ENCODE measurements around the gene PACS1.

Gene PACS1

DNA sequence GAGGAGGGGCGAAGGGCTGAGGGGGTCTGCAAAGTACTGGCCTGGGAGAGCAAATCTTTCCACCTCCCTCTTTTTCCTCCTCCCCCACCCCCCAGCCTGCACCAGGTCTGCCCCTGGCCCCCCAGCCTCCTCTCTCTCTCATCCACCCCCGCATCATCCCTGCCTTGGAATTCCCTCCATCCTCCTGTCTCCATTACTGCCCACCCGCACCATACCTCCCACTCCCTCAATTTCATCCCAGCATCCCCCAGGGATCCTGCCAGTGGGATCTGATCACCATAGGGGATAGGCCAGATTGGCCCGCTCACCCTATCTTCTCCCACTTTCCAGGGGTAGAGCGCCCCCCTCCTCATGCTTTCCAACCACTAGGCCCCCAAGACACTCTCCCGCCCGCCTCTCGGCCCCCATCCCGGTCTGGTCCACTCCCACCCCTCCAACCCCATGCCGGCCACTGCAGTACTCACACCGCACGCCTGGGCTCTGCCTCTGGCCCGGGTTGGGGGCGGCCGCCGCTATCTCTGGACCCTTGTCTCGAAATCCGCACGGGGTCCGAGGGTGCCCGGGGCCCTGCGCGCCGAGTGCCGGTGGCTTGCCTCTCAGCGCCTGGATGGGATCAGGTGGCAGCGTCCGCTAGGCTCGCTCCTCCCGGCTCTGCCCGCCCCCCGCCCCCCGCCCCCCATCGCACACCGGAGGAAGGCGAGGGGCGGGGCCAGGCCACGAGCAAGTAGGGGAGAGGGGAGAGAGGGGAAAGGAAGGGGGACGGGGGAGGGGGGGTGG lies 21.3 kb upstream of the PACS1 start, which contains the start of gene GAL3ST3:
TSS of gene GAL3ST3 (minus strand) at position 615 of the 777 bp plus-strand sequence. CDS start 3,746 bp downstream, outside the sequence.
- DNase-seq (ENCODE audit: insufficient read length, low spot score): no peak
- FAIRE-seq: no peak

DNA sequence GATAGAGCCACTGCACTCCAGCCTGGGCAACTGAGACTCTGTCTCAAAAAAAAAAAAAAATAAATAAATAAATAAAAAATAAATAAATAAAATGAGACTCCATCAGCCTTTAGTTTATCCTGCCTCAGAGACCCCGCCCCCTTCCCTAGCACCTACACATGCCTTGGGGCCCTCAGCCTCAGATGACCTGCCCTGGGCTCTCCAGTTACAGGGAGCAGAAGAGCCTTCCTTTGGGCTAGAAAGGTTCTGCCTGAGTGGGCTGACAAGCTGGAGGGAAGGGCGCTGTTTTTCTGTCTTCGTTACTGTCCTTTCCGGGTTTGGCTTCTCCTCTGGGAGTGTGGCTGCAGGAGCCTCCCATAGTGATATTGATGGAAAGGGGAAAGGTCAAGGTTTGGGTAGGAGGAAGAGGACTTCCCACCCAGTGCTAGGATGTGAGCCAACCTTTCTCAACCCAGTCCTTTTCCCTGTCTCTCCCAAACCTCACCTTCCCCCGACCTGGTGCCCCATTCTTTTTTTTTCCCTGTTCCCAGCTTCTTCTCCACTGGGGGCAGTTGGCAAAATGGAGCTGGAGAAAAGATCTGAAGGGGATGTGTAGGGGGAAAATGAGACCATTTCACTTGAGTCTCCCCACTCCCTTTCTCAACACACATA lies 19.4 kb upstream of the PACS1 start:
- no peak for DNase-seq (ENCODE audit: insufficient read length, low spot score)
- peak; percentile 60 for FAIRE-seq

DNA sequence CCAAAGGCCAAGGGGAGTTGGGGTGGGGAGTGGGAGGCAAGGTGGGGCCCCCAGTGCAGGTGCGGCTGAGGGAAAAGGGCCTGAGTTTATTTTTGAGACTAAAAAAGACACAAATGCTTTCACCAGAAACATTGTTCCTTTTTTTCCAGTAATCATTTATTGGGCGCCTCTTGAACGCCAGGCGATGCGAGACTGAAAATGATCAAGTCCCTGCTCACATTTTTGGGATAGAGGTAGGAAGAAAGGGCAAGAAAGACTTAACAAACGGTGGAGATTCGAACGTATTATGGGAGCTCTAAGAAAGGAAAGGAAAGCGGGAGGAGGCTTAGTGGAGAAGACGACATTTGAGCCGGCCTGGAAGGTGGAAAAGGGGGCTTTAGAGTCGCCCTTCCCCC lies 18.7 kb upstream of the PACS1 start:
- DNase-seq (ENCODE audit: insufficient read length, low spot score) (no peak), FAIRE-seq (no peak)

GRCh38 chr11:66051766-66052663 lies 18.1 kb upstream of the PACS1 start, which contains the start of gene SF3B2:
Gene SF3B2 (plus strand): TSS chr11:66052364. CDS start chr11:66052385, 21 bp downstream.
- peak; percentile 100 for FAIRE-seq
- peak; percentile 100 for DNase-seq (ENCODE audit: insufficient read length, low spot score)

- FAIRE-seq: no peak
- no peak for DNase-seq (ENCODE audit: insufficient read length, low spot score)
These were observed 17.4 kb upstream of the PACS1 start for GRCh38 chr11:66052664-66052982.

GRCh38 chr11:66055021-66055420 lies 15.1 kb upstream of the PACS1 start:
- no peak for FAIRE-seq
- DNase-seq (ENCODE audit: insufficient read length, low spot score): no peak

GRCh38 chr11:66056501-66056900 lies 13.6 kb upstream of the PACS1 start:
- FAIRE-seq (no peak), DNase-seq (ENCODE audit: insufficient read length, low spot score) (no peak)

DNA sequence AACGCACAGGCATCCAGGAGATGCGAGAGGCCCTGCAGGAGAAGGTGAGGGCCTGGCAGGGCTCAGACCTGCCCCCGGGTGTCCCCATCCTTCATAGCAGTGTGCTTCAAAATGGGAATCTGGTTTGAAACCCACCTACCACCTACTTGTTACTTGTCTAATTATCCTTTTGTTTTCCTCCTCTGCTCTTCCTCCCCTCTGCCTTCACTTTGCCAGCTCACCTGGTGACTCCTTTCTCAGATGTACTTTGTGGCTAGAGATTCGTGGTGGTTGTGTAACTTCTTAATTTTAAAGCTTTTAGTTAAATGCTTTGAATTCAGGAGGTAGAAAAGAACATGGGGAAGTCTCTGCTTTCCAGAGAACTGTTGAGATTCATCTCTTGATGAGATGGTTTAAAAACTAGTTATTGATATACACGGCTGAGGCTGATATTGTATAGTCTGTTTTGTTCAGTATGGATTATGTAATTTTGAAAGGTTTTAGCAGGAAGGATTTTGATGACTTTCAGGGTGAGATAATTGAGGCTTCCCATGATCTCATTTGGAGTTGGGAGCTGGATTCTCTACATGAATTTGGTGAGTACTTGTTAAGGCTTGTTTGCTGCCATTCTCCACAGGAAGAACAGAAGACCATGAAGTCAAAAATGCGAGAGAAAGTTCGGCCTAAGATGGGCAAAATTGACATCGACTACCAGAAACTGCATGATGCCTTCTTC lies 9.9 kb upstream of the PACS1 start:
- DNase-seq (ENCODE audit: insufficient read length, low spot score): no peak
- no peak for FAIRE-seq

DNA sequence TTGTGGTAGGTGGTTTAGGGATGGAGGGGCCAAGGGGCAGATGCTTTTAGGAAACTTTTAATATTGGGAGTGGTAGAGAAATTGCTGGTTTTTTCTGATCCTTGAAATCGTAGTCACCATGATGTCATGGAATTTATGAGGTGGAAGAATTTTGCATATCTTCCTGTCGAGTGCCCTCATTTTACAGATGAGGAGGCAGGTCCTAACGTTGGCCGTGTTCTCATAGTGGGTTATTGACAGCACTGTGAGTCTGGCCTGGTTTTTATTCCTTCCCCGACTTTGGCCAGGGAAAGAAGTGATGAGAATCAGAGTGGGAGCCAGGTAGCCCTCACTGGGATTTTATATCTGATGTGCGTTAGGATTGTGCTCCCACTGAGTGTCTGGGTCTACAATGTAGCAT lies 8.8 kb upstream of the PACS1 start:
- FAIRE-seq (no peak), DNase-seq (ENCODE audit: insufficient read length, low spot score) (no peak)

- DNase-seq (ENCODE audit: insufficient read length, low spot score): no peak
- no peak for FAIRE-seq
These were observed 7.7 kb upstream of the PACS1 start for GRCh38 chr11:66062408-66062807.

DNA sequence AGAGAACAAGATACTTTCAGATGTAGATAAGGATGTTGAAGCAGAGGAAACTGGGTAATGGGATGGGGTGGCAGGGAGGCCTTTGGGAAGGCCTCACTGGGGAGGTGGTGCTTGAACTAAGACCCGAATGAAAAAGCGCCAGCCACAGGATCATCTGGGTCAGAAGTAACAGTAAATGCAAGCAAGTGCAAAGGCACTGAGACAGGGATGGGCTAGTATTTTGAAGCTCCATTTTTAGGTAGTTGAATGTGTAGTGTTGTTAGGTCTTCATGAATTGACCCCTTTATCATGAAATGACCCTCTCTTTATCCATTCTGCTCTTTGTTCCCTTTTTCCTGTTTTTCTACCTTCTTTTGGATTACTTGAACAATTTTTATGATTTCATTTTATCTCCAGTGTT lies 6.2 kb upstream of the PACS1 start:
- no peak for DNase-seq (ENCODE audit: insufficient read length, low spot score)
- FAIRE-seq: no peak

- DNase-seq (ENCODE audit: insufficient read length, low spot score) (no peak), FAIRE-seq (no peak)
These were observed 5.5 kb upstream of the PACS1 start for GRCh38 chr11:66064571-66064970.

DNA sequence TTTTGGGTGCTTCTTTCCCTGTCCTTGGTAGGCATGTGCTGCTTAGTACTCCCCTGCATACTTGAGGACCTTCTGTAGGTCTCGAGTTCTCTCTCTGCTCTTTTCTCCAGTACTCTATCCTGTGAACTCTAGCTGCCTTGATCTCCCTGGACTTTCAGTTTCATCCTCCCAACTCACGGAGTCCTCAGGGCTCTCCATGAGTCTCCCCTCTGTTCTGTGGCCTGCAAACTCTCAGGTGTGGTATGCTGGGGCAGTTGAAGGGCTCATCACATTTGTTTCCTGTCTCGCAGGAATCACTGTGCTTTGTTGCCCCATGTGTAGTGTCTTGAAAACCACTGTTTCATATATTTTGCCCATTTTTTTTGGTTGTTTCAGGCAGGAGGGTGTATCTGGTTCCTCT lies 3.3 kb upstream of the PACS1 start:
- DNase-seq (ENCODE audit: insufficient read length, low spot score): no peak
- FAIRE-seq: no peak

GRCh38 chr11:66067640-66068039 lies 2.4 kb upstream of the PACS1 start:
- FAIRE-seq: no peak
- DNase-seq (ENCODE audit: insufficient read length, low spot score): no peak

DNA sequence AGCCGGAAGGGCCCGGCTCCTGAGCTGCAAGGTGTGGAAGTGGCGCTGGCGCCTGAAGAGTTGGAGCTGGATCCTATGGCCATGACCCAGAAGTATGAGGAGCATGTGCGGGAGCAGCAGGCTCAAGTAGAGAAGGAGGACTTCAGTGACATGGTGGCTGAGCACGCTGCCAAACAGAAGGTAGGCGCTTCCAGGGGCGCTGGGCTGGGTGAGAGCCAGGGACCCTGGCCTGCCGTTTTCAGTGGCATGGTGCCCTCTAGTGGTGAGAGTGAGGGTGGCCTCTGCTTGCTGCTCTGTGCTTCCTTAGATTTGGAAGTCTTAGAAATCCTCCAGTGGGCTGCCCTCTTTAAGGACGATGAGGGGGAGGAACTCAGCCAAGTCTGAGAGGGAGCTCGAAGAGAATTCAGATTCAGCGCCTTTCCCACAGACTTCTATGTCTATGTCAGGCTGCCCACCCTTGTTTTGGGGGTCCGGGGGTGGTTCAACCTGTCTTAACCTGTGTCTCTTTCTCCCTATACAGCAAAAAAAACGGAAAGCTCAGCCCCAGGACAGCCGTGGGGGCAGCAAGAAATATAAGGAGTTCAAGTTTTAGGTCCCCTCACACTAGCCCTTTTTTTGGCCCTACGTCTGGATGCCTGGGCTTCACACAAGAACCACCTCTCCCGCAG lies 1.8 kb upstream of the PACS1 start:
- FAIRE-seq: peak; percentile 83
- peak; percentile 94 for DNase-seq (ENCODE audit: insufficient read length, low spot score)

GRCh38 chr11:66068923-66069714 lies 953 bp upstream of the PACS1 start:
- no peak for DNase-seq (ENCODE audit: insufficient read length, low spot score)
- FAIRE-seq: peak; percentile 72

DNA sequence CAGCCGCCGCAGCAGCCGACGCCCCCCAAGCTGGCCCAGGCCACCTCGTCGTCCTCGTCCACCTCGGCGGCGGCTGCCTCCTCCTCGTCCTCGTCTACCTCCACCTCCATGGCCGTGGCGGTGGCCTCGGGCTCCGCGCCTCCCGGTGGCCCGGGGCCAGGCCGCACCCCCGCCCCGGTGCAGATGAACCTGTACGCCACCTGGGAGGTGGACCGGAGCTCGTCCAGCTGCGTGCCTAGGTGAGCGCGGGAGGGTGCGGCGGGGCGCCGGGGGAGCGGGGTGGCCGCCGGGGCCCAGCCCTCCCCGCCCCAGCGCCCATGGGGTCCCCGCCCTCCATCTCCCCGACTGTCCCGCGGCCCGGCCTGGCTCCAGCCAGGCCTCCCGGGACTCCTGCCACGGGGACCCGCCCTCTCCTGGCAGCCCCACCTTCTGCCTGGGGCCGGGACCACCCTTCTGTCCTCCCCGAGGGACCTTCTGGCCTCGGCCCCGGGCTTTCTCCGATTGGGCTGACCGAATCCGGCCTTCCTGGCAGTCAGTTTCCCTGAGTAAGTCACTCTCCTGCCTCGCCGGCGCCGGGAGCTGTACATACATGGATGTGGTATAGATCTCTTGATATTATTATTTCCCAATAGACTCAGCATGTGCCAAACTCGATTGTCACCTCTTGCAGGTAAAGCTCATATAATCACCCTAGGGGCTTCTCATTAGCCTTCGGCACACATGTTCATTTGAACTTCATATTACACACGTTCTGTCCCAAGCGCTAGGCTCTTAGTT lies 720 bp downstream of the PACS1 start:
- FAIRE-seq: peak; percentile 16

GRCh38 chr11:66071381-66071801 lies 1.3 kb downstream of the PACS1 start:
- DNase-seq (ENCODE audit: insufficient read length, low spot score) (no peak), FAIRE-seq (no peak)

More for the DNA sequence above, 720 bp downstream of the PACS1 start:
- no peak for DNase-seq (ENCODE audit: insufficient read length, low spot score)
